GM12878 (cell line): ENCODE measurements around the gene HDAC5. TPM values are rescaled to one million over a fixed set of nuclear protein-coding genes. Genes with fewer than 3 reads are reported as not detected.

Experiments used
- ATAC-seq: fragments of 200-7000 bp; cut with Tn5 transposase; 3 replicates; pipeline ENCODE4 v1.9.1; 2020; ENCODE audit warnings: mild to moderate bottlenecking, moderate library complexity
- BruUV-seq: library from RNA; stranded (reverse); fragments of 400-500 nt; replicated peaks from 2 replicates; lab custom pipeline; 2021; lab: Mats Ljungman, UMichigan
- CTCF ChIA-PET: fragments of 300-600 bp; sonication (Branson Sonifier 250); formaldehyde crosslinking; extraction: SDS; loops from one replicate; lab custom pipeline; 2021; ENCODE audit warnings: inconsistent platforms; lab: Yijun Ruan, JAX
- POLR2A ChIA-PET: fragments of 350-600 bp; formaldehyde crosslinking; extraction: SDS; loops from one replicate; lab custom pipeline; 2021; ENCODE audit warnings: inconsistent platforms; lab: Charles Lee
- RAD21 ChIA-PET: fragments of 300-600 bp; sonication (Branson Sonifier 250); formaldehyde crosslinking; loops from one replicate; lab custom pipeline; 2023; ENCODE audit warnings: antibody characterized with exemption; ENCODE audit not compliant: unreplicated experiment; lab: Charles Lee
- SMC1A ChIA-PET: fragments of 300-600 bp; sonication (Branson Sonifier 250); formaldehyde crosslinking; loops from one replicate; lab custom pipeline; 2023; ENCODE audit not compliant: unreplicated experiment, uncharacterized antibody; lab: Charles Lee
- DNase-seq: peaks from one replicate; pipeline ENCODE4 v3.0.0-alpha.2; 2011; ENCODE audit warnings: low read depth, low spot score
- FAIRE-seq: peaks from 3 replicates; lab custom pipeline; 2011; peaks lifted over from hg19 to GRCh38; lab: Jason Lieb, UNC
- H2AFZ ChIP-seq: 2 replicates; pipeline ENCODE4 v1.6.0; 2011; ENCODE audit warnings: low read depth, low read length, control low read depth; ENCODE audit not compliant: control insufficient read depth
- H3K27ac ChIP-seq: 2 replicates; pipeline ENCODE4 v1.5.1; 2011; ENCODE audit warnings: control low read depth; ENCODE audit not compliant: control insufficient read depth, insufficient read depth
- H3K27me3 ChIP-seq, 2 experiments: replicated peaks in 1 of 2; 2 replicates each; pipeline versions ENCODE4 v1.6.0 to v1.6.1; 2011; ENCODE audit warnings: low read length in 1 of 2; ENCODE audit not compliant: control insufficient read depth in 2 of 2, insufficient read depth in 2 of 2
- H3K36me3 ChIP-seq, 2 experiments: 2 replicates each; pipeline ENCODE4 v1.5.1; 2011; ENCODE audit warnings: low read length in 1 of 2; ENCODE audit not compliant: control insufficient read depth in 2 of 2, insufficient read depth in 2 of 2
- H3K4me1 ChIP-seq: 2 replicates; pipeline ENCODE4 v1.6.1; 2011; ENCODE audit warnings: mild to moderate bottlenecking, low read length, moderate library complexity, mixed read lengths; ENCODE audit not compliant: control insufficient read depth, insufficient read depth
- H3K4me2 ChIP-seq: 2 replicates; pipeline ENCODE4 v1.6.0; 2011; ENCODE audit warnings: control low read depth; ENCODE audit not compliant: control insufficient read depth, insufficient read depth
- H3K4me3 ChIP-seq: fragments of 200-600 bp; sonication (generic); 2 replicates; pipeline ENCODE4 v1.5.1; 2016
- H3K79me2 ChIP-seq: 2 replicates; pipeline ENCODE4 v1.6.0; 2011; ENCODE audit warnings: low read length; ENCODE audit not compliant: control insufficient read depth, insufficient read depth
- H3K9ac ChIP-seq: 2 replicates; pipeline ENCODE4 v1.8.0; 2011; ENCODE audit warnings: low read length, control low read depth, mixed read lengths; ENCODE audit not compliant: control insufficient read depth, insufficient read depth
- H3K9me3 ChIP-seq: replicated peaks from 3 replicates; pipeline ENCODE4 v1.5.1; 2011; ENCODE audit warnings: mild to moderate bottlenecking, low read length; ENCODE audit not compliant: control insufficient read depth, insufficient read depth
- H4K20me1 ChIP-seq: 2 replicates; pipeline ENCODE4 v1.6.0; 2011; ENCODE audit not compliant: control insufficient read depth, insufficient read depth
- BCL3 ChIP-seq: IDR thresholded peaks from 2 replicates; pipeline ENCODE4 v1.6.1; 2011; ENCODE audit warnings: borderline replicate concordance, low read depth, mild to moderate bottlenecking, moderate library complexity, low read length; ENCODE audit not compliant: insufficient read depth, poor library complexity, severe bottlenecking
- ZBTB4 ChIP-seq: fragments of 450-650 bp; formaldehyde crosslinking; IDR thresholded peaks from 2 replicates; pipeline ENCODE4 v1.4.0; 2022; ENCODE audit warnings: mild to moderate bottlenecking, moderate library complexity
- whole genome bisulfite sequencing: methylation state at CpG from one replicate; pipeline ENCODE4 v1.1.6; 2016; ENCODE audit warnings: low lambda C conversion rate; ENCODE audit not compliant: insufficient replicate concordance, insufficient coverage; ENCODE audit errors: missing lambda C conversion rate; 5-methylcytosine and 5-hydroxymethylcytosine counted together
- in situ Hi-C: fragments of 300-500 bp; cut with MboI; formaldehyde crosslinking; loops from 9 replicates; pipeline ENCODE4 v1.14.3; 2018; ENCODE audit warnings: mixed read lengths
- intact Hi-C: fragments of 100-400 bp; cut with micrococcal nuclease; formaldehyde crosslinking; loops from one replicate; pipeline ENCODE4 v1.14.2; 2022; ENCODE audit not compliant: unreplicated experiment
- polyA plus RNA-seq, 11 experiments: library from polyadenylated mRNA; depleted of rRNA in 4 of 11; unstranded in 6 of 11; stranded (reverse) in 5 of 11; fragments of >200 nt; fragmentation: Nextera tagmentation in 4 of 11; fragmentation: Illumina TruSeq in 1 of 11; extraction: Ambion mirVana in 4 of 11; extraction: Trizol in 1 of 11; gene quantifications; 1 replicate in 1 of 11; 2 replicates in 10 of 11; pipeline versions ENCODE4 v1.2.1 to v1.2.3, GENCODE V29; 2011 to 2016; ENCODE audit warnings: inconsistent platforms in 2 of 11, missing spikeins in 2 of 11, low read depth in 1 of 11
- total RNA-seq, 4 experiments: library from RNA; depleted of rRNA in 3 of 4; stranded (reverse); fragments of >200 nt in 3 of 4; fragmentation: Illumina TruSeq in 1 of 4; extraction: Trizol in 1 of 4; gene quantifications; 2 replicates each; pipeline versions ENCODE4 v1.2.1 to v1.2.3, GENCODE V29; 2013 to 2021

HDAC5 gene
- total and polyA plus RNA-seq, 10 of the 15 experiments (the other 5 are each of a cell fraction or from before 2014, with no cell fraction given): 1.1 to 58.0 (median 27.3) TPM

- ChIA-PET SMC1A (no interaction called here), CTCF (interaction anchor here (0.6 to 1.4 kb wide), 2 partner anchors 82 to 123 kb away, joined by 3 read pairs; no protein-coding TSS in a partner anchor), RAD21 (no interaction called here), POLR2A (no interaction called here)
- Histone ChIP-seq H3K4me2 (no peak overlapping the region), H3K9me3 (no peaks in the 10 kb centered on the region), H4K20me1 (no peaks in the 10 kb centered on the region; the same call in 1 of the 2 replicates), H3K36me3 (peaks cover 13 to 40% of the 10 kb centered on the region in 2 experiments; a peak in 3 of 4 replicates), H3K27me3 (no peaks in the 10 kb centered on the region), H3K9ac (no peak overlapping the region), H3K4me3 (no peak overlapping the region), H3K27ac (no peak overlapping the region), H3K4me1 (no peaks in the 10 kb centered on the region), H2AFZ (no peak overlapping the region), H3K79me2 (no peaks in the 10 kb centered on the region)
- in situ Hi-C loops (no loop called here), intact Hi-C loops (no loop called here)
- DNase-seq: no peak
- TF ChIP-seq BCL3: peak; percentile 60
- TF ChIP-seq ZBTB4 (CRISPR knock-in tag): no peak
- 81% methylated on average over 19 of the region's 23 CpGs for WGBS
- no peak for ATAC-seq
- BruUV-seq: no TSS peak
- no peak for FAIRE-seq
Observed at GRCh38 chr17:44086364-44087311, 36.8 kb downstream of the HDAC5 start.
